ENCODE data around the gene LHPP.

LHPP gene

DNA sequence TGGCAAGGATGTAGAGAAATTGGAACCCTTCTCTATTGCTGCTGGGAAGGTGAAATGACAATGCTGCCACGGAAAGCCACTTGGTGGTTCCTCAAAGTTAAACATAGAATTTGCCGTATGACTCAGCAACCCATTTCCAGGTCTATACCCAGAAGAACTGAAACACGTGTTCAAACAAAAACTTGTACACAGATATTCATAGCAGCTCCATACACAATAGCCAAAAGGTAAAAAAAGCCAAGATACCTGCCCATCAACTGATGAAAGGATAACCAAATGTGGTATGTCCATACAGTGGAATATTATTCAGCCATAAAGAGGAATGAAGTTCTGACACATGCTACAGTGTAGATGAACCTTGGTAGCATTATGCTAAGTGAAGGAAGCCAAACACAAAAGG is 39.1 kb downstream of the LHPP start:
- no peak for DNase-seq

DNA sequence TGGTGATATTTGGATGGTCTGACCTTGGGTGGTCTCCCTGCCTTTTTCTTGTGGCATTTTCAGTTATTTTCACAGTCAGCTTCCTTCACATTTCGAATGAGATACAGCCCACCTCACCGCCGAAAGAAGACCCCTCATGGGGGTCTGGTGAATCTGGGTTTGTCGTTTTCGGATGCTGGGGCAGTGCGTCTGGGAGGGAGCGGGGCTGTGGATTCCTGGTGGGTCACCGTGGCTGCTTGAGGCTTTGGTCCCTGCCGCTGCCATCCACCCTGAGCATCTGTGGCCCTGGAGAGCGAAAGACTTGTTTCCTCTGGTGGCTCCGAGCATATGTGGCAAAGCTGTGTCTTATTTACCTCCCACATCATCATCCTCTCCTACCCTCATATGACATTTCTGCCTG is 43.1 kb downstream of the LHPP start:
- no peak for DNase-seq

GRCh38 chr10:124505279-124505678 is 43.7 kb downstream of the LHPP start:
- DNase-seq = no peak

- DNase-seq = no peak
Measured at GRCh38 chr10:124508070-124508667, 46.5 kb downstream of the LHPP start.

GRCh38 chr10:124508907-124509454 is 47.4 kb downstream of the LHPP start:
- no peak for DNase-seq

GRCh38 chr10:124509880-124510632 is 48.4 kb downstream of the LHPP start:
- DNase-seq = no peak

GRCh38 chr10:124510759-124511158 is 49.1 kb downstream of the LHPP start:
- DNase-seq = no peak

DNA sequence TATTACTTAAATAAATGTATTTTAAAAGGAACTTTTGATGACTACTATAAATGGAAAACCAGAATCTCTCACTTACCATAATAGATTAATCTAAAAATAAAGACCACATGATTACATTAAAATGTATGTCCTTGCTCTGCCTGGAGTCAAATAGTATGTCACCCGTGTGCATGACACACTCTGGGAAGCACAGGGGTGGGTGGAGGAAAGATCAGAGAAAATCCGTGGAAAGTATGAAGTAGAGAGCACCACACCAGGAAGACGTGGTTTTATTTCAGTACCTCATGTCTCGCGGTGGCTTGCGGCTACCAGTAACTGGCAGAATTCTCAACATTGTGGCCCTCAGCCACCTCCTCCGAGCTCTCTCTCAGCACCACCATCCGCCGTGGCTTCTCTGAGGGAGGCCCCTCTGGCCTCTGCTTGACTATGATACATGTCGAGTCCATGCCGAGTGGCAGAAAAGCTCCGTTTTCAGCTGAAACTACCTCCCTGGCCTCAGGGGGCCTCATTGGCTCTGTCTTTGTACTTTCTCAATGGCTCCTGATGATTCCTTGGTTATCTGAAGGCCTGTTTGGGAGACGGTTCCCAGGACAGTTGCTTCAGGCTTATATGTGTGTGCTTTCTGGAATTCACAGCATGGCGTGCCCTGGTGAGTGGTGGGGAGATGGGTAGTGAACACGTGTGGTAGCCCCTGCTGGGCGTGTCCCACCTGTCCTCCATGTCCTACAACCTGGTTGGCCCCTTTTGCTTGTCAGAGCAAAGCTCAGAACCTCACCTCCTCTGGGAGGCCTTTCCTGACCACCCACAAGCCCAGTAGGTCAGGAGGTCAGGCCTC is 49.8 kb downstream of the LHPP start:
- DNase-seq = no peak

- no peak for DNase-seq
Measured at GRCh38 chr10:124512040-124512428, 50.4 kb downstream of the LHPP start.

DNA sequence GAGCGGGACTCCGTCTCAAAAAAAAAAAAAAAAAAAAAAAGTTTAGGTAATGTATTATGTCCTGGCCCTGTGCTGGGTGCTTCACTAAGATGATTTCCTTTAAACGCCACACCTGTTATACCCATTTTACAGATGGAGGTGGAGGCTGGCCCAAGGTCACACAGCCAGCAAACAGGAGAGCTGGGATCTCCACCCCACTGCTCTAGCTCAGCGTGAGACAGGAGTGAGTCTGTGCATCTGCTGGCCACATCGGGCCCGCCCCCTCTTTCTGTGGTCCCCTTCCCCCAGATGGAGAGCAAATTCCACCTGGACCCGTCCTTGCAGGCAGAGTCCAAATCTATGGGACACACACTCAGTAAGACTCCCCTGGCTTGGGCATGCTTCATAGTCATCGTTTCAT is 51.0 kb downstream of the LHPP start:
- no peak for DNase-seq

GRCh38 chr10:124515244-124515970 is 53.8 kb downstream of the LHPP start:
- no peak for DNase-seq

DNA sequence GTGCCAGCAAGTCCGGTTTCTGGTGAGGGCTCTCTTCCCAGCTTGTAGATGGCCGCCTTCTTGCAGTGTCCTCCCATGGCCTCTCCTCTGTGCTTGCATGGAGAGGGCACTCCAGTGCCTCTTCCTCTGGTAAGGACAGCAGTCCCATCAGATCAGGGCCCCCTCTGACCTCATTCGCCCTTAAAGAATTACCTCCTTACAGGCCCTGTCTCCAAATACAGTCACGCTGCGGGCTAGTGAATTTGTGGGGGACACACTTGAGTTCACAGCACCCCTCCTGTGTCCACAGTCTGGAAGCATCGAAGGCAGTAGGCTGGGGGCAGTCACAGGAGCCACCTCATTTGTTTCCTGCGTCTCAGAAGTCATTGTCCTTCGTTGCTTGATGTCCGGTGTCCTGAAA is 54.6 kb downstream of the LHPP start:
- no peak for DNase-seq

DNA sequence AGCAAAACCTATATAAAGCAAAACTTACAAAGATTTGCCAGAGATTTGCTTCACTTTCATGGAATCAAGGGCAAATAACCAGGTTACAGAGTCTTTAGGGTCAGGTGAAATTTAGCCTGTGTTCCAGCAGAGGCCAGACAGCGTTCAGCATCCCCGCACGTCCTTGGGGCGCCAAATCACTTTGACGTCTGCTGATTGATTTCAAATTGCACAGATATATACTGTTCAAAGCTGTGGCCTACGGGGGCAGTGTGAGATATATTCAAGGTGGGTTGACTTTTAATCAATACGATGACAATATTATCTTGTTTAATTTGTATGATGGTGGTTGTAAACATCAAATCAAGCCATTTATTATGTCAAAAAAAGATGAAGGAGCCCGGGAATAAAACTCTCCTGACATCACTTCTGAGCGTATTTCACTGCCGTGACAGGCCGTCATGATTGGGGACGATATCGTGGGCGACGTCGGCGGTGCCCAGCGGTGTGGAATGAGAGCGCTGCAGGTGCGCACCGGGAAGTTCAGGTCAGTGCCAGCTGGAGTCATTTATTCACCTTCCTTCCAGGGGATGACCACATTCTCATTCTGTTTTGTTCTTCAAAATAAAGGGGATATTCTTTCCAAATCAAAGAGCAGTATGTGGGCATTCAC is 55.2 kb downstream of the LHPP start:
- DNase-seq = no peak

DNA sequence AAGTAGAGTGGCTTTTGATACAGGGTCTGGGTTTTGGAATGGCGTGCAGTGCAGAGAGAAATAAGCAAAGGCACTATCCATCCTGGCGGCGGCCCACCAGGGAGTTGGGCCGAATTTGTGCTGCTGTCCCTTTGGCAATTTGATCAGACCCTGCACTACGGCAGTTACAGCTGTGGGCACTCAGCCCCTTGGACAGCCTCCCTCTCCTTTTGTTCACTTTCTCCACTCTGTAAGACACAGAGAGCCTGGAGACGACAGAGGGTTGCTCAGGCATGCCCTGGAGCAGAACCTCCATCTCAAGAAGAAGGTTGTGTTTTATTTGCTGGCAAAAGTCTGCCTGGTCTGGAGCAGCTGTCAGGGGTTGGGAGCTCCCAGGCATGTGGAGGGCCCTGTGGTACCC is 55.8 kb downstream of the LHPP start:
- no peak for DNase-seq

DNA sequence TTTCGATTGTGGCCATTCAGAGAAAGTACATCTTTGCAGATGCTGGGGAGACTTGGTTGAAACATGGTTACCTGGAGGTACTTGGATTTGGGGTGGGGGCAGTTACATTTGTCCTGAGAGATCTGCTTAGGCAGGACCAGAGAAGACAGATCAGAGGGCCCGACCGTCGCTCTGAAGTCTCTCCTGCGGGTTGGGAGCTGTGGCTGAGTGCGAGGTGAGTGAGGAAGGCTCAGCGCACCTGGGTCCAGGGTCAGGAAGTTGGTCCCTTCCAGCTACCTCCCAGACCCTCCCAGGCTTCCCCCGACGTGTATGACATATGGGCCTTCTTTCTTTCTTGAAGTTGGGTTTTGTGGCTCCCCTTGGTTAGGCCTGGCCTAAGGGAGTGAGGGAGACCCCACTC is 56.3 kb downstream of the LHPP start:
- DNase-seq = no peak

DNA sequence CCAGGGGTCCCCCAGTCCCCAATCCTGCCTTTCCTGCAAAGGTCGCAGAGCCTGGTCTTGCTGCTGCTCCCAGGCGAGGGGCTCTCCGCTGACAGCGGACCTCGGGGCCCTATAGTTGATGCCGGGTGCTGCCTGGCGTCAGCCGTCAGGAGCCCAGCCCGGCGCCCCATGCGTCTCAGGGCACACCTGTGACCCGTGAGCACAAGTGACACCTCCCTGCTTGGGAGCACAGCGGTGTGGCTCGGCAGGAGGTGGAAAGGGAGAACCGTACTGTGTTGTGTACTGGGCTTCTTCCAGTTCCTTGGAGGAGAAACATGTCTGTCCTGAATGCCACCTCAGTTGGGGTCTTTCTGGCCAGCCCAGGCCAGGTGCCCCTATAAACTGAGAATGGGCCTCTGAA is 56.7 kb downstream of the LHPP start:
- no peak for DNase-seq

DNA sequence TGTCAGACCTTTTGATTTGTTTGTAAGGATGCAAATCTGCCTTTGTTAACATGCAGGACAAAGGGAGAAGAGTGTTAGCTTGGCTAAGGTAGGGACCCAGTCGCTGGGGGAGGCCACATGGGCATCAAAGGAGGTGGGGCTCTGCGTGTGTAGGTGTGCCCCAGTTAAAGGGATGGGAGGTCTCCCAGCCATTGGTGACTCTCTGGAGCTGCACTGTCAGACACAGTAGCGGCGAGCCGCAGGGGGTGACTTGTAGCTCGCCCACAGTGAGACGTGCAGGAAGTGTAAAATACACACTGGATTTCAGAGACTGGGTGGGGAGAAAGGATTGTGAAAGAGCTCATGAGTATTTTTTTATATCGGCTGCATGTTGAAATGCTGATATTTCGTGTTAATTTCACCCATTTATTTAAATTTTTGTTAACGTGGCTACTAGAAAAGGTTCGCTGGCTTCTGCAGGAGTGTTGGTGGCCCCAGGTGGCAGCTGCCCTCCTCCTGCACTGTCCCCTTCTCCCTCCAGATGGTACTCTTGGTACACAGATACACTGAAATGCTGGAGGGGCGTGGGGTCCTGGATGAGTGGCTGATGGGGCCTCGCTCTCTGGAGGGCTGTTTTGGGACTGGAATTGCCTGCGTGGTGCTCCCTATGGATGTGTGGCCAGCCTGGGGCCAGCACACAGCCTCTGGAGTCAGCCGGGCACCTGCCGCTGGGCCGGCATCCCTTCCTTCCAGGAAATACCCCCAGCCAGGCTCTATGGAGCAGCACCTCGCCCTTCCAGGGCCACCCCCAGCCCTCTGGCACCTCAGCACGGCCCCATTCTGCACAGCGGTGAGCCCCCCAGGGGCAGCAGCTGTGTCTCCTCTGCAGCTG is 59.2 kb downstream of the LHPP start:
- no peak for DNase-seq

GRCh38 chr10:124521429-124521871 is 59.8 kb downstream of the LHPP start:
- DNase-seq = no peak

DNA sequence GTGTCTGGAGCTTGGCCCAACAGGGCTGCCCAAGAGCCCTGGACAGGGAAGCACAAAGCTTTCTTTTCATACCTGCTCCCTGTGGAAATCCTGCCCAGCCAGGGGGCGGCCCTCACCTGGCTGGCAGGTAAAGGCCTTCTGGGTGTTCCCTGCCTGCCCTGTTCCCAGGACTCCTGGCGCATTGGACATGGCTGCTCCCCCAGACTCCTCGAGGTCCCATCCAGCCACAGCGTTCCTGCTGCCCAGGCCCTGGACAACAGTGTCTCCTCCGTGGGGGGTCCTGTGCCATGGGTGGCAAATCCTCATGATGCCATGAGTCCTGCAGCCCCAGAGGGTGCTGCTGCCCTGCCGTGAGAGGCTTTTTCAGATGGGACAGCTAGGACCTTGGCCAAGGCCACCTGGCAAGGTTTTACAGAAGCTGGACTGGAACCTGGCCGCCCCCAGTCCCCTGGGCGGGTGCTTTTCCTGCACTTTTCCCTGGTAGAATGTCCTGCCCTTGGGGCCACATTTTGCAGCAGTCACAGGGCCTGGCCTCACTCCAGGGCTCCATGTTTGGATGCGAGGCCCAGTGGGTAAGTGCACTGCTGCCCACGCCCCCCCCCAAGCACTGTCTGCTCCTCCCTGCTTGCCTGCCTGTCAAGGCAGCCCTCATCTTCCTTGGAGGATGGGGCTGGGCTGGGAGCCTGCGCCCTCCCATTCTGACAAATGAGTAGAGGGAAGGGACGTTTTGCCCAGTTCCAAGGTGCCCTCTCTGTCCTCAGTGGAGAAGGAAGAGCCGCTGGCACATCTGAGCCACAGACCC is 60.7 kb downstream of the LHPP start:
- DNase-seq = no peak

Data from DMS 273 treated with DMSO at 0.1 percent for 48 hours (cell line).